Measurements from ENCODE around the gene DCLRE1B. TPM values are rescaled to one million over a fixed set of nuclear protein-coding genes. Genes with fewer than 3 reads are reported as not detected.

DCLRE1B gene
- total RNA-seq, 1 donor from 2014 or later = 21.5 TPM

DNA sequence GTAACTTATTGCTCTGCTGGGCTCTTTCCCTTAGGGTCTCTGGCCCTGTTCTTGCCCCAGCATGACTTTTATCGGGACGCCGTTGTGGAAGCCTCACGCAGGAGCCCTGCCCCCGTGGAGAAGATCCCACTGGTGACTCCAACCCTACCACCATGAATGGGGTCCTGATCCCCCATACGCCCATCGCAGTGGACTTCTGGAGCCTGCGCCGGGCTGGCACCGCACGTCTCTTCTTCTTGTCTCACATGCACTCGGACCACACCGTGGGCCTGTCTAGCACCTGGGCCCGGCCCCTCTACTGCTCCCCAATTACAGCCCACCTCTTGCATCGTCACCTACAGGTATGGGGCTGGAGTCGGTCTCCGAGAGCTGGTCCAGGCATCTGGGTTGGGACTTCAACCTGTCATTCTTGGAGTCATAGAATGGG, 322 bp downstream of the DCLRE1B start:
- no peaks in the 10 kb centered on the region for H3K27me3 Mint-ChIP-seq (ENCODE audit: low read depth)
- peak overlapping the region; percentile 98 for H3K4me3 Mint-ChIP-seq
- peak overlapping the region; percentile 78 for H3K27ac Mint-ChIP-seq (ENCODE audit: unreplicated experiment)
- H3K36me3 Mint-ChIP-seq (ENCODE audit: low read depth) = peaks cover 4% of the 10 kb centered on the region
- no peak for DNase-seq (ENCODE audit: low read depth, low spot score)
- peaks cover 29% of the 10 kb centered on the region for H3K4me1 Mint-ChIP-seq
- TF ChIP-seq, protein P1, sequence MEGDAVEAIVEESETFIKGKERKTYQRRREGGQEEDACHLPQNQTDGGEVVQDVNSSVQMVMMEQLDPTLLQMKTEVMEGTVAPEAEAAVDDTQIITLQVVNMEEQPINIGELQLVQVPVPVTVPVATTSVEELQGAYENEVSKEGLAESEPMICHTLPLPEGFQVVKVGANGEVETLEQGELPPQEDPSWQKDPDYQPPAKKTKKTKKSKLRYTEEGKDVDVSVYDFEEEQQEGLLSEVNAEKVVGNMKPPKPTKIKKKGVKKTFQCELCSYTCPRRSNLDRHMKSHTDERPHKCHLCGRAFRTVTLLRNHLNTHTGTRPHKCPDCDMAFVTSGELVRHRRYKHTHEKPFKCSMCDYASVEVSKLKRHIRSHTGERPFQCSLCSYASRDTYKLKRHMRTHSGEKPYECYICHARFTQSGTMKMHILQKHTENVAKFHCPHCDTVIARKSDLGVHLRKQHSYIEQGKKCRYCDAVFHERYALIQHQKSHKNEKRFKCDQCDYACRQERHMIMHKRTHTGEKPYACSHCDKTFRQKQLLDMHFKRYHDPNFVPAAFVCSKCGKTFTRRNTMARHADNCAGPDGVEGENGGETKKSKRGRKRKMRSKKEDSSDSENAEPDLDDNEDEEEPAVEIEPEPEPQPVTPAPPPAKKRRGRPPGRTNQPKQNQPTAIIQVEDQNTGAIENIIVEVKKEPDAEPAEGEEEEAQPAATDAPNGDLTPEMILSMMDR (conservative IDR thresholded peaks at IDR 0.05) = no peak
- H3K9me3 Mint-ChIP-seq = no peaks in the 10 kb centered on the region

DNA sequence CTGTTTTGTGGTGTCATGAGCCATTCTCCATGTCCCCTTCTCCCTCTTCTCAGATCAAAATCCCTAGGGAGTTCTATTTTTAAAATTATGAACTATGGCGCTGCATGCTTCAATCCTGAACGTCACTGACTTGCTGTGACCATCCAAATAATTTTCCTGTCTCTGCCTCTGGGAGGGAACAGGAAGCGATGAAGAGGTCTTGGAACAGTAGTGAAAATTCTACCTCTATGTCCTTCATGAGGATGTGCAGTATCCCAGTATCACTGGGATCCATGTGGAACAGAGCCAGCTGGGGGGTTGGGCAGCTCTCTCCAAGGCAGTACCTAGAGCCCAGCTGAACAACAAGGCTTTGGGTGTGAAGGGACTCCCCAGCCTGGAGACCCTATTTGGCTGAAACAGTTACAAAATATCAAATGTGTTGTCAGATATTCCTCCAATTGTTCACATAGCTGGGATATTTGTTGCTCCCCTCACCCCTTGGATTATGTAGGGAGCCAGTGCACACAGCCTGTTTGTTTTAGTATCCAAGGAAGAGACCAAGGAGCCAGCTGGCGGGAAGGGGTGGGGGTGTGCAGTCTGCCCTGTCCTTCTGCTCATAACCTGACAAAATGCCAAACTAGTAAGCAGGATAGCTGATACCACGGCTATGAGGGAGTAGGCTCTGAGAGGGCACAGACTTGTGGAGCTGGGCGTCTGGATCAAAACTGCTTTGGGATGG, 7.6 kb downstream of the DCLRE1B start:
- H3K4me1 Mint-ChIP-seq = peaks cover 4% of the 10 kb centered on the region
- H3K9me3 Mint-ChIP-seq = no peaks in the 10 kb centered on the region
- DNase-seq (ENCODE audit: low read depth, low spot score) = no peak
- no peaks in the 10 kb centered on the region for H3K27me3 Mint-ChIP-seq (ENCODE audit: low read depth)
- no peak overlapping the region for H3K4me3 Mint-ChIP-seq
- H3K36me3 Mint-ChIP-seq (ENCODE audit: low read depth) = peaks cover 9% of the 10 kb centered on the region
- peak overlapping the region; percentile 57 for H3K27ac Mint-ChIP-seq (ENCODE audit: unreplicated experiment)
- TF ChIP-seq, protein P1 (conservative IDR thresholded peaks at IDR 0.05) = no peak

DNA sequence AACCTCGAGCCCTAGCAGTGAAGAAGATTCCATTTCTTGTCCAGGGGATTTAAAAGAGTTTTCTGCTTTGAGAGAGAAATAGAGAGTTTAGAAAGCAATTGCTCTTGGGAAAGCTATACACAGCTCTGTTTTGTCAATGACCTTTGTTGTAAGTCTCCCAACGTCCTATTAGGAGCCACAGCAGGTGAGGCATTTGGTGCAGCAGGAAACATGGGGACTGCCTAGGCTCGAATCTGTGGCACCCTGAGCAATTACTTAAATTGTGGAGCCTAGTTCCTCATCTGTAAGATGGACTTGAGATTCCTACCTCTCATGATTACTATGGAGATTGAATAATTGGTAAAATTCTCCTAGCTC, 8.2 kb downstream of the DCLRE1B start:
- Mint-ChIP-seq H3K27ac (ENCODE audit: unreplicated experiment) (no peak overlapping the region), H3K36me3 (ENCODE audit: low read depth) (peaks cover 6% of the 10 kb centered on the region), H3K9me3 (no peaks in the 10 kb centered on the region), H3K27me3 (ENCODE audit: low read depth) (no peaks in the 10 kb centered on the region), H3K4me1 (no peaks in the 10 kb centered on the region), H3K4me3 (no peak overlapping the region)
- TF ChIP-seq, protein P1 (conservative IDR thresholded peaks at IDR 0.05) = no peak
- no peak for DNase-seq (ENCODE audit: low read depth, low spot score)

DNA sequence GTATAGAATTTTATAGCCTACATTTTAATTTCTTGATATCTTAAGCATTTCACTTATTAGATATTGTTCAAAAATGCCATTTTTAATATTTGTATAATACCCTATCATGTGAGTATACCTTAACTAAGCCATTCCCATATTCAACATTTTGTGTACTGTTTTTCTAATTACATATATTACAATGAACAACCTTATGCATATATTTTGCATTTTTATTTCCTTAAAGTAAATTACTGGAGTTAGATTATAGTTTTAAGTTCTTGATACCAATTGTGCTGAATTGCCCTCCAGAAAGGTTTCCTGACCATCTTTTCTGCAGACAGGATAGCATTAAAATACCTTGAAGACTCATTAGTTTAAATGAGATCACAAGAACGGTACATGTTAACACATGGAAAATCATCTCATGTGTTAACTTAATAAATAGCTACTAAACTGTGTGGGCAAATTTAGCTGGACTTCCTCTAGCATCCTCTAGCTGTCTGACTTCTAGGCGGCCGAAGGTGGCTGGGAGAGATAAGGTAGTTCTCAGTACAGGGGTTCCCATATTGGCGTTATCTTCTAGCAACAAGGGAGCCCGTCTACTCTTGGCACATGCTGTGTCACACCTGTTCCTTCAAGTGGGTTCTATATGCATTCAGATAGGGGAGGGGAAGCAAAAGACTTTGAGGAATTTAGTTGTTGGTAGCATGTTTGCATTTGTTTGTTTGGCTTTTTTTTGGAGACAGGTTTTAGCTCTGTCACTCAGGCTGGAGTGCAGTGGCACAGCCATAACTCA, 8.9 kb downstream of the DCLRE1B start:
- TF ChIP-seq, protein P1 (conservative IDR thresholded peaks at IDR 0.05) = no peak
- no peak for DNase-seq (ENCODE audit: low read depth, low spot score)
- Mint-ChIP-seq H3K27ac (ENCODE audit: unreplicated experiment) (no peak overlapping the region), H3K36me3 (ENCODE audit: low read depth) (peaks cover 6% of the 10 kb centered on the region), H3K4me1 (no peaks in the 10 kb centered on the region), H3K4me3 (no peak overlapping the region), H3K27me3 (ENCODE audit: low read depth) (no peaks in the 10 kb centered on the region), H3K9me3 (no peaks in the 10 kb centered on the region)

DNA sequence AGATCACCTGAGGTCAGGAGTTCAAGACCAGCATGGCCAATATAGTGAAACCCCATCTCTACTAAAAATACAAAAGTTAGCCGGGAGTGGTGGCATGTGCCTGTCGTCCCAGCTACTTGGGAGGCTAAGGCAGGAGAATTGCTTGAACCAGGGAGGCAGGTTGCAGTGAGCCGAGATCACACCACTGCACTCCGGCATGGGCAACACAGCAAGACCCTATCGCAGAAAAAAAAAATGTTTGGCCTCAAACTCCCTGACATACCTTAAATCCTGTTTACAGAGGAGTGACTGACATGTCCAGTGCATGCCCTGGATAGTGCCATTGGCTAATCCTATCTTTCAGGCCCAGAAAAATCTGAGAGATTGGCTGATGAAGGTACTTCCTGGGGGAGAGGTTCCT, 11.8 kb downstream of the DCLRE1B start:
- Mint-ChIP-seq H3K36me3 (ENCODE audit: low read depth) (peaks cover 2% of the 10 kb centered on the region), H3K27ac (ENCODE audit: unreplicated experiment) (peak overlapping the region; percentile 75), H3K27me3 (ENCODE audit: low read depth) (peaks cover 10% of the 10 kb centered on the region), H3K9me3 (no peaks in the 10 kb centered on the region), H3K4me1 (no peaks in the 10 kb centered on the region), H3K4me3 (no peak overlapping the region)
- DNase-seq (ENCODE audit: low read depth, low spot score) = no peak
- TF ChIP-seq, protein P1 (conservative IDR thresholded peaks at IDR 0.05) = no peak

Data from neural crest cell (in vitro differentiated cells).